HFFc6 (cell line): ENCODE data around the gene WRAP73. TPM values are rescaled to one million over a fixed set of nuclear protein-coding genes. Genes with fewer than 3 reads are reported as not detected.
A peak's percentile ranks its signal among the peaks of the same experiment; 100 is the strongest.

Source experiments
- DNase-seq: peaks from one replicate; pipeline ENCODE4 v3.0.0-alpha.2; 2018
- H3K27ac Mint-ChIP-seq: 2 replicates; pipeline ENCODE4 v1.8.0; 2020; ENCODE audit warnings: mild to moderate bottlenecking, mixed read lengths
- H3K27me3 Mint-ChIP-seq: 2 replicates; pipeline ENCODE4 v1.8.0; 2021; ENCODE audit warnings: mild to moderate bottlenecking, moderate library complexity, mixed read lengths; ENCODE audit not compliant: insufficient read depth
- H3K36me3 Mint-ChIP-seq: 2 replicates; pipeline ENCODE4 v1.8.0; 2021; ENCODE audit warnings: low read depth, mixed read lengths
- H3K4me1 Mint-ChIP-seq: 2 replicates; pipeline ENCODE4 v1.8.0; 2020; ENCODE audit warnings: low read depth, mixed read lengths
- H3K4me3 Mint-ChIP-seq: 2 replicates; pipeline ENCODE4 v1.8.0; 2020; ENCODE audit warnings: mild to moderate bottlenecking, moderate library complexity, mixed read lengths
- H3K9me3 Mint-ChIP-seq: 2 replicates; pipeline ENCODE4 v1.8.0; 2020; ENCODE audit warnings: mild to moderate bottlenecking, mixed read lengths
- total RNA-seq, 6 experiments: library from RNA; stranded (reverse); fragmentation: NEBNext Ultra II Directional; extraction: Animal tissue kit (Norgen Biotek cat#: 25700); gene quantifications; 2 replicates in 1 of 6; 3 replicates in 5 of 6; pipeline ENCODE4 v1.2.3, GENCODE V29; 2021
- TF ChIP-seq, protein P1 (sequence below): fragments of 200-600 bp; sonication (generic); IDR thresholded peaks from 2 replicates; pipeline ENCODE4 v1.5.0; 2021; ENCODE audit warnings: antibody characterized with exemption, mild to moderate bottlenecking

Gene WRAP73
- total RNA-seq, 6 experiments from 2014 or later: 11.8 to 14.8 (median 14.3) TPM

DNA sequence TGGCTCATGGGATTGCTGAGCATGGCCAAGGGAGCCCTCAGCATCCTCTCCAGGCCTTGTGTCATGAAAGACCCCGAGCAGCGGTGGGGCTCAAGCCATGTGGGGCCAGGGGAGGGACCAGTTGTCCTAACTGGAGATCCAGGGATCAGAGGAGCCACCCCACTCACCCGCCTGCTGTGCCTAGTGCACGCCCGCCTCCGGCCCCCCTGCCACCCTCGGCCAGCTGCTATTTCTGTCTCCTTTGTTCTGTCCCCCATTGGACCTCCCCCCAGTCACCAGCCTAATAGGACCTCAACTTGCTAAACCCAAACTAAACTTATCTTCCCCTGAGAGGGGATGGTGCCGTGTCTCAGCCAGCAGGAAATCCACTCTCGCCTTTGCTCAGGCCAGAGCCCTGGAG, 46.8 kb upstream of the WRAP73 start:
- no peak overlapping the region for H3K4me3 Mint-ChIP-seq
- TF ChIP-seq, protein P1, sequence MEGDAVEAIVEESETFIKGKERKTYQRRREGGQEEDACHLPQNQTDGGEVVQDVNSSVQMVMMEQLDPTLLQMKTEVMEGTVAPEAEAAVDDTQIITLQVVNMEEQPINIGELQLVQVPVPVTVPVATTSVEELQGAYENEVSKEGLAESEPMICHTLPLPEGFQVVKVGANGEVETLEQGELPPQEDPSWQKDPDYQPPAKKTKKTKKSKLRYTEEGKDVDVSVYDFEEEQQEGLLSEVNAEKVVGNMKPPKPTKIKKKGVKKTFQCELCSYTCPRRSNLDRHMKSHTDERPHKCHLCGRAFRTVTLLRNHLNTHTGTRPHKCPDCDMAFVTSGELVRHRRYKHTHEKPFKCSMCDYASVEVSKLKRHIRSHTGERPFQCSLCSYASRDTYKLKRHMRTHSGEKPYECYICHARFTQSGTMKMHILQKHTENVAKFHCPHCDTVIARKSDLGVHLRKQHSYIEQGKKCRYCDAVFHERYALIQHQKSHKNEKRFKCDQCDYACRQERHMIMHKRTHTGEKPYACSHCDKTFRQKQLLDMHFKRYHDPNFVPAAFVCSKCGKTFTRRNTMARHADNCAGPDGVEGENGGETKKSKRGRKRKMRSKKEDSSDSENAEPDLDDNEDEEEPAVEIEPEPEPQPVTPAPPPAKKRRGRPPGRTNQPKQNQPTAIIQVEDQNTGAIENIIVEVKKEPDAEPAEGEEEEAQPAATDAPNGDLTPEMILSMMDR: no peak
- H3K27ac Mint-ChIP-seq: no peak overlapping the region
- no peak for DNase-seq
- peaks cover 46% of the 10 kb centered on the region for H3K27me3 Mint-ChIP-seq
- no peaks in the 10 kb centered on the region for H3K36me3 Mint-ChIP-seq
- peaks cover 5% of the 10 kb centered on the region; the same call in 1 of the 2 replicates for H3K4me1 Mint-ChIP-seq
- H3K9me3 Mint-ChIP-seq: no peaks in the 10 kb centered on the region

DNA sequence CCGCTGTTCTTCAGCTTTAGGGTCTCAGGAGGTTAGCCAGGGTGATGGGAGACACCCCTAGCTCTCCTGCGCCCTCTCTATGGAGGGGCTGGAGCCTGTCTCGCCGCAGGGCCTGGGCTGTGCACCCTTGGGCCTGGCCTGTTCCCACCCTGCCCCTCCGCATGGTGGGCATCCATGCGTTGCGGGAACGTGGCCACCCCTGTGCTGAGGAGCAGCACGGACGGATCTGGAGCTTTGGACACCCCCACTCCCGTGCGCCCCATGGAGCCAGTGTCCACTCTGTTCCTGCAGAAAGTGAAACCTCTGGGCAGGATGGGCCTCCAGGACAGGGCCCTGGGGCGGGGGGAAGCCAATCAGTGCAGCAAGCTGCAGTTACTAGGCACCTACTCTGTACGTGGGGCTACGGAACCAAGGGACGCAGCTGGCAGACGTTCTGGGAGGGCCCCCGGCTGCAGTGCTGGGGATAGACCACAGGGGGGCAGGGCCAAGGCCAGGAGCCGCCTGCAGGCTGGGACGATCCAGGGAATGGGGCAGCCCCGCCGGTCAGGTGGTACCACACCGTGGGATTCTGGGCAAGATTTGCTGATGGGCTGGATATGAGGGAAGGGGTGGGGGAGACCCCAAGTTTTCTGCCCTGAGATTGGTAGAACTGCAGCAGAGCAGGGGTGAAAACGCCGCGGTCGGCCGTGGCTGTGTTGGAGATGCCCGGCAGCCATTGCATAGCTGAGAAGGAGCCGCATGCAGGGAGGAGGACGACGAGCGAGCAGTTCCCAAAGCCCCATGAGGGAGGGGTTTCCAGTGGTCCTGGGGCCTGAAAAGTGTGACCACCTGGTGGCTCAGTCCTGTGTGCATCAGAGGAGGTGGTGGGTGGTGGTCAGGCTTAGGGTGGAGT, 45.7 kb upstream of the WRAP73 start:
- peaks cover 5% of the 10 kb centered on the region; the same call in 1 of the 2 replicates for H3K4me1 Mint-ChIP-seq
- H3K27ac Mint-ChIP-seq: no peak overlapping the region
- peak overlapping the region; percentile 71; the same call in 1 of the 2 replicates for H3K4me3 Mint-ChIP-seq
- TF ChIP-seq, protein P1: peak; percentile 87
- H3K36me3 Mint-ChIP-seq: no peaks in the 10 kb centered on the region
- no peaks in the 10 kb centered on the region for H3K9me3 Mint-ChIP-seq
- H3K27me3 Mint-ChIP-seq: peaks cover 45% of the 10 kb centered on the region
- peak; percentile 7 for DNase-seq

DNA sequence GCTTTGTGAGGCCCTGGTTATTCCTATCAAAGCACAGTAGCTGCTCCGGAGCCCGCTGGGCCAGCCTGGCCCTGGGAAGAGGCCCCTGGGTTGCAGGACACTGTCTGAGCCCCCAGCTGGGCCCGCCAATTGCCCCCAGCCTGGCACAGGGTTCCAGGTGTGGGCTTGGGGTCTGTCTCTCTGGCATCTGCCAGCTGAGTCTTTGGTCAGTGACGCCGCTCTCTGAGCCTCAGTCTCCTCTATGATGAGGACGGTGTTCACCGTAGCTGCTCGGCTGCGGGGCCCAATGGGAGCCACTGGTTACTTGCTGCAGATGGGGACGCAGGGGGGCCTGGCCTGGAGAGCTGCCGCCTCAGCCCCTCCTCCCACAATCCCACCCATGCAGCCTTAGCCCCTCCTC, 43.4 kb upstream of the WRAP73 start:
- Mint-ChIP-seq H3K27me3 (peaks cover 38% of the 10 kb centered on the region), H3K27ac (no peak overlapping the region), H3K36me3 (no peaks in the 10 kb centered on the region), H3K4me3 (no peak overlapping the region), H3K9me3 (no peaks in the 10 kb centered on the region), H3K4me1 (peaks cover 5% of the 10 kb centered on the region; the same call in 1 of the 2 replicates)
- no peak for DNase-seq
- TF ChIP-seq, protein P1: no peak

DNA sequence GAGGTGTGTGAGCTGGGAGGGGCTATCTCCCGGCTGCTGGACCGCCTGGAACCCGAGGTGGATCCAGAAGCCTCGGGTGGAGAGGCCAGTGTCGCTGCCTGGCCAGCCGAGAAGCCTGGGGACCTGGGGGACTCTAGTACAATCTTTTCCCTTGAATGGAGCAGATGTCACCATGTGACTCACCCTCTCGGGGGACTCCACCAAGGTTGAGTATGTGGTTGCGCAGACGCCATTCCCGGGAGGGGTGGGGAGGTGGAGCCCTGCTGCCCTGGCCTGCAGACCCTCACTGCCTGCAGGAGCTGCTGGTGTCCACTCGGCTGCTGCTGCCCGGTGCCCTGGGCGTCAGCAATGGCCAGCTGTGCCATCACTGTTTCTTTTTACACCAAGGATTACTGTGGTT, 42.7 kb upstream of the WRAP73 start:
- H3K4me1 Mint-ChIP-seq: peaks cover 5% of the 10 kb centered on the region; the same call in 1 of the 2 replicates
- TF ChIP-seq, protein P1: no peak
- H3K27ac Mint-ChIP-seq: no peak overlapping the region
- H3K4me3 Mint-ChIP-seq: no peak overlapping the region
- peaks cover 38% of the 10 kb centered on the region for H3K27me3 Mint-ChIP-seq
- H3K9me3 Mint-ChIP-seq: no peaks in the 10 kb centered on the region
- DNase-seq: no peak
- H3K36me3 Mint-ChIP-seq: no peaks in the 10 kb centered on the region

DNA sequence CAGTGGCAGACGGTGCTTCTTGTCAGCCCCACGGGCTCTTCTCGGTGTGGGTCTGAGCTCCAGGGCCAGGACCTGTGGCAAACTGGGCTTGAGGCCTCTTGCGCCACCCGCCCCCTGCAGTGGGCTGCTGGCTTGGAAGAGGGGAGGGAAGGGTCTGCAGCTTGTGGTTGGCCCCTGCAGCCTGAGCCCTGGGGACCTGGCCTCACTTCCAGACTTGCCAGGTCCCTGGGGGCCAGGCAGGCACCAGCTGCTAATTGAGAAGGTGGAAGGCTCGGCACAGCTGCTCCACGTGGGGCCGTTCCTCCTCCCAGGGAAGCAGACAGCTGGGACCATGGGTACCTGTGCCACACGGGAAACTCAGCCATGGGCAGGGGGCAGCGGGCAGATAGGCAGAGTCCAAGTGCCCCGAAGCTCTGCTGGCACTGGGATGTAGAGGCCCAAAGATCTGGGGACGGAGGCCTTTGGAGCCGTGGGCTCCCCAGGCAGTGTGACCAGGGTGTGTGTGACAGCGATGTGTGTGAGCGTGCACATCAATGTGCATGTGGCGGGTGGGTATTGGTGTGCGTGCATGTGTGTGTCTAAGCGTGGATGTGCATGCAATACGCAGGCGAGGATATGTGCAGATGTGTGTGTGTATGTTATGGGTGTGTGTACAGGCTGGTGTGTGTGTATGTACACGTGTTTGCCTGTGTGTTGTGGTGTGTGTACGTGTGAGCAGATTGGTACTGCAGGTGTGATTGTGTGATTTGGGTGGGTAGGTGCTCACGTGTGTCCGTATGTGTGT, 41.7 kb upstream of the WRAP73 start:
- no peak for DNase-seq
- no peaks in the 10 kb centered on the region for H3K9me3 Mint-ChIP-seq
- peaks cover 5% of the 10 kb centered on the region; the same call in 1 of the 2 replicates for H3K4me1 Mint-ChIP-seq
- H3K27ac Mint-ChIP-seq: no peak overlapping the region
- TF ChIP-seq, protein P1: no peak
- no peaks in the 10 kb centered on the region for H3K36me3 Mint-ChIP-seq
- H3K4me3 Mint-ChIP-seq: no peak overlapping the region
- H3K27me3 Mint-ChIP-seq: peaks cover 31% of the 10 kb centered on the region
